ENCODE measurements around the gene ZDHHC13. TPM values are rescaled to one million over a fixed set of nuclear protein-coding genes. Genes with fewer than 3 reads are reported as not detected.

ZDHHC13 gene
- total and polyA plus RNA-seq, 2 donors (not counting 1 experiment from before 2014, with no cell fraction given), result 8.8 to 21.7 TPM

GRCh38 chr11:19218786-19219460 lies 102.0 kb downstream of the ZDHHC13 start:
- intact Hi-C loops (cut with micrococcal nuclease), result no loop called here
- H3K4me3 Mint-ChIP-seq, result no peak overlapping the region
- Histone ChIP-seq H3K27ac (ENCODE audit: low read length in 2 of 2) (no peak overlapping the region), H3K4me3 (ENCODE audit: control extremely low read depth in 1 of 5, extremely low read depth in 1 of 5, insufficient read depth in 1 of 5, low read depth in 2 of 5, low read length in 4 of 5) (no peak overlapping the region), H3K9ac (ENCODE audit: low read length) (no peak overlapping the region), H3K36me3 (replicated peaks in 1 of 2; ENCODE audit: control extremely low read depth in 1 of 2, control insufficient read depth in 1 of 2, extremely low read depth in 1 of 2, insufficient read depth in 2 of 2, low read length in 1 of 2) (no peaks in the 10 kb centered on the region), H2AFZ (ENCODE audit: insufficient read depth, low read depth, low read length, poor library complexity, severe bottlenecking) (no peak overlapping the region), H3K4me2 (replicated peaks; ENCODE audit: low read depth, low read length, poor library complexity, severe bottlenecking) (no peak overlapping the region), H3K27me3 (replicated peaks in 1 of 4; ENCODE audit: control extremely low read depth in 1 of 4, control insufficient read depth in 3 of 4, insufficient read depth in 4 of 4, low read length in 3 of 4) (no peaks in the 10 kb centered on the region), H3K4me1 (ENCODE audit: control insufficient read depth in 2 of 2, insufficient read depth in 2 of 2, low read length in 2 of 2) (no peaks in the 10 kb centered on the region), H4K20me1 (ENCODE audit: control insufficient read depth, insufficient read depth, low read length, poor library complexity, severe bottlenecking) (no peaks in the 10 kb centered on the region), H3K79me2 (ENCODE audit: control insufficient read depth, insufficient read depth, low read length) (no peaks in the 10 kb centered on the region), H3K9me3 (ENCODE audit: control extremely low read depth in 1 of 3, control insufficient read depth in 2 of 3, insufficient read depth in 1 of 3, low read length in 2 of 3) (peaks cover 0 to 4% (median 0%) of the 10 kb centered on the region in 3 donors)
- H3K27ac Mint-ChIP-seq, result no peak overlapping the region
- no peak for ATAC-seq (ENCODE audit: low read depth)
- DNase-seq, result no peak
- no peaks in the 10 kb centered on the region for H3K9me3 Mint-ChIP-seq (ENCODE audit: insufficient read depth)
- ChIA-PET POLR2A (no interaction called here), CTCF (no interaction called here)
- TF ChIP-seq CTCF (IDR thresholded peaks at IDR 0.05), result no peak
- no peak for TF ChIP-seq EZH2 (IDR thresholded peaks at IDR 0.05; ENCODE audit: borderline replicate concordance, insufficient read depth, low read depth, low read length, poor library complexity, severe bottlenecking)
- H3K27me3 Mint-ChIP-seq, result peaks cover 18% of the 10 kb centered on the region
- 91% methylated on average over 11 of the region's 15 CpGs for WGBS (ENCODE audit: insufficient coverage)
- no peaks in the 10 kb centered on the region for H3K4me1 Mint-ChIP-seq

- H2AFZ ChIP-seq (ENCODE audit: insufficient read depth, low read depth, low read length, poor library complexity, severe bottlenecking), result no peak overlapping the region
- no peaks in the 10 kb centered on the region for H3K4me1 ChIP-seq (ENCODE audit: control insufficient read depth in 2 of 2, insufficient read depth in 2 of 2, low read length in 2 of 2)
- H3K36me3 ChIP-seq (replicated peaks in 1 of 2; ENCODE audit: control extremely low read depth in 1 of 2, control insufficient read depth in 1 of 2, extremely low read depth in 1 of 2, insufficient read depth in 2 of 2, low read length in 1 of 2), result no peaks in the 10 kb centered on the region
- no peak for TF ChIP-seq CTCF (IDR thresholded peaks at IDR 0.05)
- TF ChIP-seq EZH2 (IDR thresholded peaks at IDR 0.05; ENCODE audit: borderline replicate concordance, insufficient read depth, low read depth, low read length, poor library complexity, severe bottlenecking), result no peak
- Mint-ChIP-seq H3K27ac (no peak overlapping the region), H3K4me3 (no peak overlapping the region), H3K4me1 (no peaks in the 10 kb centered on the region), H3K9me3 (ENCODE audit: insufficient read depth) (no peaks in the 10 kb centered on the region), H3K27me3 (peaks cover 5% of the 10 kb centered on the region)
- no peak overlapping the region for H3K4me2 ChIP-seq (replicated peaks; ENCODE audit: low read depth, low read length, poor library complexity, severe bottlenecking)
- no peaks in the 10 kb centered on the region for H3K27me3 ChIP-seq (replicated peaks in 1 of 4; ENCODE audit: control extremely low read depth in 1 of 4, control insufficient read depth in 3 of 4, insufficient read depth in 4 of 4, low read length in 3 of 4)
- intact Hi-C loops (cut with micrococcal nuclease), result no loop called here
- no peak overlapping the region for H3K27ac ChIP-seq (ENCODE audit: low read length in 2 of 2)
- DNase-seq (no peak), ATAC-seq (ENCODE audit: low read depth) (no peak)
- H3K9me3 ChIP-seq (ENCODE audit: control extremely low read depth in 1 of 3, control insufficient read depth in 2 of 3, insufficient read depth in 1 of 3, low read length in 2 of 3), result peaks cover 0 to 4% (median 0%) of the 10 kb centered on the region in 3 donors
- H3K9ac ChIP-seq (ENCODE audit: low read length), result no peak overlapping the region
- WGBS (ENCODE audit: insufficient coverage), result 85% methylated on average over 2 of the region's 3 CpGs
- ChIA-PET CTCF (no interaction called here), POLR2A (no interaction called here)
- H3K4me3 ChIP-seq (ENCODE audit: control extremely low read depth in 1 of 5, extremely low read depth in 1 of 5, insufficient read depth in 1 of 5, low read depth in 2 of 5, low read length in 4 of 5), result no peak overlapping the region
- no peaks in the 10 kb centered on the region for H3K79me2 ChIP-seq (ENCODE audit: control insufficient read depth, insufficient read depth, low read length)
- no peaks in the 10 kb centered on the region for H4K20me1 ChIP-seq (ENCODE audit: control insufficient read depth, insufficient read depth, low read length, poor library complexity, severe bottlenecking)
Observed at GRCh38 chr11:19220903-19221724, 104.1 kb downstream of the ZDHHC13 start.
